GM21423 (cell line): Measurements from ENCODE around the gene OR6C65.

Experiments
- ATAC-seq: cut with Tn5 transposase; IDR thresholded peaks from one replicate; pipeline ENCODE4 v1.9.1; 2021; ENCODE audit warnings: mild to moderate bottlenecking, moderate library complexity; ENCODE audit not compliant: unreplicated experiment

OR6C65 gene

DNA sequence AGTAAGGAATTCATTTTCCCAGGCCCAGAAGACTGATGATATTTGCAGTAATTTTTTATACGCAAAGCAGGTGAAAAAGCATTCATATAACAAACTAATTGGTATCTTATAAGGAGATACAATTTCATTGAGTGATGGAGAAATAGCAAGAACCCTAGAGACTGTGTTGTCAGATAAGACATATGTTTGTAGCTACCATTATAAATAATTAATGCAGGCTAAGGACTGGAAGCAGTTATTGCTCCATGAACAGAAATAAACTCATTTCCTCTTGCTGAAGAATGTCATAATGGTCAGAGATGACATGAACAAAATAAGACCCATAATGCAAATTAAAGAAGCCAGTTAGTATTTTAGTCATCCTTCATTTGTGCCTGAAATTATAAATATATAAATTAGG lies 45.0 kb downstream of the OR6C65 start:
- no peak for ATAC-seq

DNA sequence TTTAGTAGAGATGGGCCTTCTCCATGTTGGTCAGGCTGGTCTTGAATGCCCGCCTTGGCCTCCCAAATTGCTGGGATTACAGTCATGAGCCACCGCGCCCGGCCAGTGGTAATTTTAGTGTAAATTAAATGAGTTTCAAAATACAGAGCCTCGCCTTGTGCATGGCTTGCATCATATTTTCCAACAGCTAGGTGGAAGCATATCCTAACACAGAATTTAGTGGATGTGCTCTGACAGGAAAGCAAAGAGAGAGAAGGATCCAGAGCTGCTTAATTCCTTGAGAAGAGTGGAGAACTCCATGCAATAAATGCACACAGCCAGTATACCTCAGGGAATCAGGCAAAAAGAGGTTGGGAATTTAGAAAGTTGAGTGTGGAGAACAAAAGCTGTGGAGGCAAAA lies 46.0 kb downstream of the OR6C65 start:
- ATAC-seq, result no peak

DNA sequence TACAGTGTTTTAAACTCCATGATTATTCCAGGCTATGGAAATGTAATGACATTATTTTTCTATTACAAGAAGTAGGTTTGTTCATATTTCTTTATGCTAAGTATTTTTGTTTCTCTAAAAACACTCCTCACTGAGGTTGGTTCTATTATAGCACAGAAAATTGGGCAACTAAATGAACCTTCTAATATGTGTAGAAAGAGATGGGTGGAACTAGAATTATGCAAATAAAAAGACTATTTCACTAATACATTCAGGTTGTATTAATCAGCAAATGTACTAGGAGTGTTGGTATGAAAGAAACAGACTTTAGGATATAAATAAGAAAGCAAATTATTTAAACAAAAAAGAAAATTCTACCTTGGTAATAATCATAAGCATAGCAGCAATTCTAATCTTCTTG lies 48.5 kb downstream of the OR6C65 start:
- ATAC-seq, result no peak
